Measurements from ENCODE around the gene ATP11B. TPM values are rescaled to one million over a fixed set of nuclear protein-coding genes. Genes with fewer than 3 reads are reported as not detected.
A peak's percentile ranks its signal among the peaks of the same experiment; 100 is the strongest.
"Not testable (repeated sequence)": the region's sequence is repeated elsewhere in the genome, so short reads cannot be mapped to it uniquely, and the experiment has no call there.

The ATP11B gene
- polyA plus RNA-seq, 12 donors = 38.2 to 61.0 (median 51.1) TPM; not detected in 1

GRCh38 chr3:182822260-182822659 is 29.0 kb downstream of the ATP11B start:
- DNase-seq = not testable (repeated sequence)

GRCh38 chr3:182824957-182825356 is 31.7 kb downstream of the ATP11B start:
- no peak for DNase-seq

GRCh38 chr3:182829761-182830405 is 36.6 kb downstream of the ATP11B start:
- DNase-seq = no peak

GRCh38 chr3:182837855-182838454 is 44.7 kb downstream of the ATP11B start:
- DNase-seq = peak; percentile 2

GRCh38 chr3:182843478-182843877 is 50.2 kb downstream of the ATP11B start:
- no peak for DNase-seq

DNA sequence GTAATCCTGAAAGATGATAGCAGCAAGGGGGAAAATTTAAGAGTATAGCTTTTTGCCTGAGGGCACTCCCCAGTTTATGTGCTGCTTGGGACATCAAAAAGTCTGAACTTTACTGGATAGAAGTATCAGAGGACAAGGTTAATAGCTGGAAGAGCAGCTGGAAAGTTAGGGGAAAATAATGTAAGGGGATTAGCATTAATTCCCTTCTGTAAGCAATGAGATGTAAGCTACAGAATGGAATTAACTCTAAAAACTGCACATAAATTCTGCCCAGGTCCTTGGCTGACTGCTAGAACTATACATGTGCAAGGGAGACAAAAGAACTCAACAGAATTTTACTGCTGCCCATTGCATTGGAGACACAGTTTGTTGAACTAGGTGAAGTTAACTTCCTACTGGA is 55.6 kb downstream of the ATP11B start:
- DNase-seq = no peak

DNA sequence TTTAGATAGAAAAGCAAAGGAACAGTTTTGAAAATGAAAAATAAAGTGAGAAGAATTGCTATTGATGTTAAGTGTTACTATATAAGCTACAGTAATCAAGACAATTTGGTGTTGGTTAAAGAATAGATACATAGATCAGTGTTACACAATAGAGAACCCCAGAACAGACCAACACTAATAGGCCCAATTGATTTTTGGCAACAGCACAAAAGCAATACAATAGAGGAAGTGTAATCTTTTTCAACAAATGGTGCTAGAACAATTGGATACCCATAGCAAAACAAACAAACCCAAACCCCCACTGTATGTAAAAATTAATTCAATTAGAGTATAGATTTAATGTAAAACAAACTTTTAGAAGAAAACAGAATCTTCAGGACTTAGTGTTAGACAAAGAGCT is 61.8 kb downstream of the ATP11B start:
- no peak for DNase-seq

- no peak for DNase-seq
Observed at GRCh38 chr3:182861348-182861747, 68.0 kb downstream of the ATP11B start.

GRCh38 chr3:182862159-182862860 is 69.0 kb downstream of the ATP11B start:
- no peak for DNase-seq

DNA sequence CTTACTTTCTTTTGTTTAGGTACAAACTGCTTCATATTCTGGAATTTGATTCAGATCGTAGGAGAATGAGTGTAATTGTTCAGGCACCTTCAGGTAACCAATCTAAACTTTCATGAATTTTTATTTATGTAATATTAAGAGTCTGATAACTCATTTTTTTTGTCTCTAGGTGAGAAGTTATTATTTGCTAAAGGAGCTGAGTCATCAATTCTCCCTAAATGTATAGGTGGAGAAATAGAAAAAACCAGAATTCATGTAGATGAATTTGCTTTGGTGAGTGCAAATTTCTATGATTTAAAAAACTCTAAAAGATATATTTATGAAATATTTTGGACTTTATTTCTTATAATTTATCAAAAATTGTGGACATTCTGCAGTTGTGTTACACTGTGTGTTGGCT is 75.8 kb downstream of the ATP11B start:
- DNase-seq = no peak

DNA sequence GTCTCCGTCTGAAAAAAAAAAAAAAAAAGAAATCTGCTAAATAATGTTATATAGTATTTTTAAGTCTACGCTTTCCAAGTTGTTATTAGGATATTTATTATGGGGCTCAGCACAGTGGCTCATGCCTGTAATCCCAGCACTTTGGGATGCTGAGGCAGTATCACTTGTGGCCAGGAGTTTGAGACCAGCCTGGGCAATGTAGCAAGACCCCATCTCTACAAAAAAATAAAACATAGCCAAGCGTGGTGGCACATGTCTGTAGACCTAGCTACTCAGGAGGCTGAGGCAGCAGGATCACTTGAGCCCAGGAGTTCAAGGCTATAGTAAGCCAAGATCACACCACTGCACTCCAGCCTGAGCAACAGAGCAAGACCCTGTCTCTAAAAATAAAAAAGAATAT is 77.6 kb downstream of the ATP11B start:
- DNase-seq = not testable (repeated sequence)

DNA sequence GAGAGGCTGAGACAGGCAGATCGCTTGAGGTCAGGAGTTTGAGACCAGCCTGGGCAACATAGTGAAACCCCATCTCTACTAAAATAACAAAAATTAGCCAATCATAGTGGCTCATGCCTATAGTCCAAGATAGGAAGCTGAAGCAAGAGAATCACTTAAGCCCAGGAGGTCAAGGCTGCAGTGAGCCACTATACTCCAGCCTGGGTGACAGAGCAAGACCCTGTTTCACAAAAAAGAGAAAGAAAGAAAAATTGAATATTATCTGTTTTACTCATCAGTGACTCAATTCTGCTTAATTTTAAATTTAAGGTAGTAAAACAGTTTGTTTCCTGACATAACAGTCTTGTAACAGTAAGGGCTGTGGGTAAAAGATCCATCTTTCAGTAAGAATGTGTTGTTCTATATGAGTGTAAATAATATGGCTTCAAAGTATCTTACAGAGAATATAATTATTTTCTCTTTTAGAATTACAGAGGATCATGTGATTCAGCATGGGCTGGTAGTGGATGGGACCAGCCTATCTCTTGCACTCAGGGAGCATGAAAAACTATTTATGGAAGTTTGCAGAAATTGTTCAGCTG is 85.8 kb downstream of the ATP11B start:
- DNase-seq = no peak

DNA sequence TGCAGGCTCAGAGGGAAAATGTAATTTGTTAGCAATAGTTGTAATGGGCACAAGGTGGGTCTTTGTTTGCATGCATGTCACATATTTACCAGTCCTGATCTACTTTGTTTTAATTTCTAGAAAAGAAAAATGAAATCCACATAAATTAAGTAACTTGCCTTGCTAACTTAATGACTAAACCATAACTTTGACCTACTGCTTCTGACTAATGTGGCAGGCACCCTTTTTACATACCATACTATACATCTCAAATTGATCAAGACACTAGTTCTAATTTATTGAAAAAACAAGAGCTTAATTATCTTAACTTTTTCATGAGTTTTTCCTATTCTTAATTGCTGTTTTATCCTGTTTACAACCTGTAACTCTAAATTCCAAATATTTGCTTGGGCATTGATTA is 93.2 kb downstream of the ATP11B start:
- DNase-seq = no peak

DNA sequence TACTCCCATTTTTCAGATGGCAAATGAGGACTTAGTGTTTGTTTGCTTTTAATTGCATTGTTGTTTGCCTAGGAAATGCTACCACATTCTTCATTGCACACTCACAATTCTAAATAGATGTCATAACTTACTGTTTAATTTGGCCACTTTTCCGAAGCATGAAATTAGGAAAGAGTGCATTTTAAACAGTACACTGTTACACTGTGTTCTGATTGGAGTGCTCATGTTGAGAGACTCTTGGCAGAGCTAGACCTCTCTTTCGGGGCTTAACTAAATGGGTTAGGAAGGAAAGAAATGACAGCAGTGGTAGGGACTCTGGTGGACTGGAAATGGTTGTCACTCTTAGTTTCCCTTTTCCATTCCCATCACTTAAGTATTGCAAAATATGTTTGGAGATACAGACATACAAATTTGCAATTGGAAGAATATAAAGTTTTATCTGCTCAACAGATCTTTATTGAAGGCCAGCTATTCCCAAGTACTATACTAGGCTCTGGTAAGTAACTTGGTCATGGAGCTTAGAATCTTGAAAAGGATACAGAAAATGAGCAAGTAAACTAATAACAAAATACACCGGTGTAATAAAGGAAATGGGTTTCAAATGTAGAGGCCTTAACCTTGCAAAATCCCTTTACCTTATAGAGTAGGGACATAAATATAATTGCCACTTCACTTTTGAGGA is 96.8 kb downstream of the ATP11B start:
- no peak for DNase-seq

DNA sequence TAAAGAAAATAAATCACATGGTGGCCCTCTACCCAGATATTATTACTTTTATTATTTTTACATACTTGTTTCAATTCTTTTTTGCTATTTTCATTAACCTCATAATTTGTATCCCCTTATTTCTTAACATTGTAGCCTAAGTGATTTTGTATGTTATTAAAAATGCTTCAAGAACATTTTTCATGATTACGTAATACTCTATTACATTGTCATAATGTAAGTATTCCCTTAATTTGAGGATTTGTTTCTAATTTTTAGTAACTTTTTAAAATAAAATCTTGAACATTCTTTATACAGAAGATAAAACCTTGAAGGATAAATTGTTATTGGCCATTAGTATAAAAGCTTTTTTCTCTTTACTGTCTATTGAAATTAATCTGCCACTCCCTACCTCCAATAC is 98.1 kb downstream of the ATP11B start:
- DNase-seq = no peak

DNA sequence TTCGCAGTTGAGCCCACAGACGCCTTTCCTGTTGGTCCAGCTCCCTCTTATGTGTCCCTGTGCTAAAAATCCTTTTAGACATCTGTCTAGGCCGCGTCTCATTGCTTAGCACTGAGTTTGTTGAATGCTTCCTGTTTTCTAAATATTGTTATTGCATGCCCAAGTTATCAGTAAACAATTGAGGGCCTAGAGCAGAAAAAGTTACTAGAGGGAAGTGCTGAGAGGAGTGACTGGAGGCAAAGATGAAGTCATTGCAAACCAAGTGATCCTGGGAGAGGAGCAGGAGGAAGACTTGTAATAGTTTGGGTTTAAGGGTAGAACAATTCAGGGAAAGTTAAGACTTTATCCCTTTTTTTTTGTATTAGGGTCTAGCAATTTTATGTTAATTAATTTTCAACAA is 98.9 kb downstream of the ATP11B start:
- no peak for DNase-seq

DNA sequence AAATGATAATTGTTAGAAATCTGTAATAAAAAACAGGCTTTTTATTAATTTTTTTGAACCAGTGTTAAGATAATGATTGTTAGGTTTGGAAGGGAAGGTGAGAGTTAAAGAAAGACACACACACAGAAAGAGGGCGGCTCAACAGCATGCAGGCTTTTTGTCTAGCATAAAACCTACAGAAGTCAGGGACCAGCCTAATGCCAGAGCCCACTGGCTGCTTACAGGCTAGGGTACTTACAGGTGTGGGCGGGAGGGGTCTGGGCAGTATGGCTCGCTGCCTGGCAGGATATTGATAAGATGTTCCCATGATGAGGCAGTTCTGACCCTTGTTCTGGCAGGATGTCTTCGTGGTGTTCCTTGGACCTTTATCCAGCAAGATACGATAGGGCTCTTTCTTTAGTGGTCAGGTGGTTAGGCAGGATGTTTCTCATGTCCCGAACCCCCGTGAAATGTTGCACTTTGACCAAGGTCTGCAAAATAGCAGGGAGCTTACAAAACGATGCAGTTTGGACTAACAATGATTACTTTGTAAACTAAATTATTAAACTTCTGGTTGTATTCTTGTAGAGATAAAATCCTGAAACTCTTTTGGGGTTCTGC is 102.3 kb downstream of the ATP11B start:
- DNase-seq = no peak

GRCh38 chr3:182896553-182896952 is 103.2 kb downstream of the ATP11B start:
- DNase-seq = no peak

DNA sequence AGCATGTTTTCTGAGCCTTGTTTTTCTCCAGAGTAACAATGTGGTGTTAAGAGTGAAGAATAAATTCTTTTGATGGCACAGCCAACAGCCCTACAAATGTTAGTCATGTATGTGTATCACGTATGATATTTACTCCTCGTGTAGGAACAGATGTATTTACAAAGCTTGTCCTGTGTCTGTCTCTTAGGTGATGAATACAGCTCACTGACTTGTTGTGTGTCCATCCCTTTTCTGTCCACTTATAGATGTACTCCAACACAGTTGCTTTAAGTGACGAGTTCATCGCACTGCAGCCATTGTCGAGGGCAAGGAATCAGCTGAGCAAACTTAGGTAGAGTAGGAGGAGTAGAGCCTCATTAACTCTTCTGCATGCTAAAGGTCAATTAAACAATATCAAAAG is 108.9 kb downstream of the ATP11B start:
- no peak for DNase-seq

GRCh38 chr3:182904164-182904563 is 110.9 kb downstream of the ATP11B start:
- DNase-seq = no peak

GRCh38 chr3:182905623-182906022 is 112.3 kb downstream of the ATP11B start:
- no peak for DNase-seq

GRCh38 chr3:182906036-182906435 is 112.7 kb downstream of the ATP11B start:
- DNase-seq = no peak

Data from muscle of arm (tissue), 12 donors.